GM18858 (cell line): ENCODE measurements around the gene SUSD3.

Experiments
- ATAC-seq: cut with Tn5 transposase; IDR thresholded peaks from one replicate; pipeline ENCODE4 v1.9.1; 2021; ENCODE audit not compliant: unreplicated experiment

The SUSD3 gene

GRCh38 chr9:93134015-93134739 is 75.7 kb downstream of the SUSD3 start, which contains the start of gene NINJ1:
TSS of gene NINJ1 (minus strand) at chr9:93134251. CDS start at chr9:93134217, 34 bp downstream.
- peak; percentile 60 for ATAC-seq
